Measurements from ENCODE around the gene PMFBP1.
A peak's percentile ranks its signal among the peaks of the same experiment; 100 is the strongest.

PMFBP1 gene

DNA sequence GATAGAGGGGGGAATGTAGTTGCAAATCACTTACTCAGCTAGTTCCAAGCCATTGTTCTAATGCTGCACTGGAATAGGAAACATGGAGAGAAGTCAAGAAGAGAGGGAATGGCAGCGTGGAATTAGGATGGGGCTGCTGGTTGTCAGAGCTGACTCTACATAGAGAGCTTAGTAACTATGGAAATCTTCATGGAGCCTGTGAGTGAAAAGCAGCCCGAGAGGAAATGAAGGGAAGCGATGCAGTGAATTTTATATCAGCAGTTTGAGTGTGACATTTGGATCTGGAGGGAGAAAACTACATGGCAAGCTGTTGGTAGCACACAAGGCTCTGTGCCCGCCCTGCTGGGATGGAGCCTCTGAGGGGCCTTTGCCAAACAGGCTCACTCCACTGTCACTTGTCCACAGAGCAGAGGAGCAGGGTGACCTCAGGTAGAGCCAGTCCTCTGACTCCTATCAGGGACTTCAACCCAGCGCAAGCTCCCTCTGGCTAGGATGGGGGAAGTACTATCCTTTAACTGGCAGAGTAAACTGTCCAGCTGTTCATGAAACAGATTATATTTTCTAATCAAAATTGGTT, 27.9 kb upstream of the PMFBP1 start:
- TF ChIP-seq, protein P1, sequence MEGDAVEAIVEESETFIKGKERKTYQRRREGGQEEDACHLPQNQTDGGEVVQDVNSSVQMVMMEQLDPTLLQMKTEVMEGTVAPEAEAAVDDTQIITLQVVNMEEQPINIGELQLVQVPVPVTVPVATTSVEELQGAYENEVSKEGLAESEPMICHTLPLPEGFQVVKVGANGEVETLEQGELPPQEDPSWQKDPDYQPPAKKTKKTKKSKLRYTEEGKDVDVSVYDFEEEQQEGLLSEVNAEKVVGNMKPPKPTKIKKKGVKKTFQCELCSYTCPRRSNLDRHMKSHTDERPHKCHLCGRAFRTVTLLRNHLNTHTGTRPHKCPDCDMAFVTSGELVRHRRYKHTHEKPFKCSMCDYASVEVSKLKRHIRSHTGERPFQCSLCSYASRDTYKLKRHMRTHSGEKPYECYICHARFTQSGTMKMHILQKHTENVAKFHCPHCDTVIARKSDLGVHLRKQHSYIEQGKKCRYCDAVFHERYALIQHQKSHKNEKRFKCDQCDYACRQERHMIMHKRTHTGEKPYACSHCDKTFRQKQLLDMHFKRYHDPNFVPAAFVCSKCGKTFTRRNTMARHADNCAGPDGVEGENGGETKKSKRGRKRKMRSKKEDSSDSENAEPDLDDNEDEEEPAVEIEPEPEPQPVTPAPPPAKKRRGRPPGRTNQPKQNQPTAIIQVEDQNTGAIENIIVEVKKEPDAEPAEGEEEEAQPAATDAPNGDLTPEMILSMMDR (IDR thresholded peaks at IDR 0.05; ENCODE audit: low read depth, low read length, missing control alignments) = no peak
- H3K4me3 ChIP-seq (replicated peaks; ENCODE audit: low read depth, low read length) = no peak overlapping the region
- DNase-seq (ENCODE audit: extremely low read depth, low read depth) = no peak

DNA sequence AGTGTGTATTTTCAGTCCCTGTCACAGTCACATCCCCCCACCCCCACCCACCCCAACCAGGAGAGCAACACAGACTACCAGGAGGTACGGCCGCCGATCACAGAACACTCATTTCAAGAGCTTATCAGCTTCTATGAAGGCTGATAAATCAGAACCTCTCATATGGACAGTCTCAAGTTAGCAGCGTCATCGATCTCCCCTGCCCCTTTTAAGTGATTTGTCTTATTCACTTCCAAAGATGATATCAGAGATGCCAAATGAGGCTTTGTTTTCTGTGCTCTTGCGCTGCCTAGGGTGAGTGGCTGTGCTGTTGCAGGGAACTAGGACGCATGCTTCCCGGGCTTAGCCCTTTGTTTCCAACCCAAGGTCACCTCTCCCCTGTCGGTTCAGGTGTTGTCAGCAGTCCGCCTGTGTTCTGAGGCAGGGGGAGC, 26.8 kb upstream of the PMFBP1 start:
- TF ChIP-seq, protein P1 (IDR thresholded peaks at IDR 0.05; ENCODE audit: low read depth, low read length, missing control alignments) = no peak
- no peak for DNase-seq (ENCODE audit: extremely low read depth, low read depth)
- H3K4me3 ChIP-seq (replicated peaks; ENCODE audit: low read depth, low read length) = no peak overlapping the region

DNA sequence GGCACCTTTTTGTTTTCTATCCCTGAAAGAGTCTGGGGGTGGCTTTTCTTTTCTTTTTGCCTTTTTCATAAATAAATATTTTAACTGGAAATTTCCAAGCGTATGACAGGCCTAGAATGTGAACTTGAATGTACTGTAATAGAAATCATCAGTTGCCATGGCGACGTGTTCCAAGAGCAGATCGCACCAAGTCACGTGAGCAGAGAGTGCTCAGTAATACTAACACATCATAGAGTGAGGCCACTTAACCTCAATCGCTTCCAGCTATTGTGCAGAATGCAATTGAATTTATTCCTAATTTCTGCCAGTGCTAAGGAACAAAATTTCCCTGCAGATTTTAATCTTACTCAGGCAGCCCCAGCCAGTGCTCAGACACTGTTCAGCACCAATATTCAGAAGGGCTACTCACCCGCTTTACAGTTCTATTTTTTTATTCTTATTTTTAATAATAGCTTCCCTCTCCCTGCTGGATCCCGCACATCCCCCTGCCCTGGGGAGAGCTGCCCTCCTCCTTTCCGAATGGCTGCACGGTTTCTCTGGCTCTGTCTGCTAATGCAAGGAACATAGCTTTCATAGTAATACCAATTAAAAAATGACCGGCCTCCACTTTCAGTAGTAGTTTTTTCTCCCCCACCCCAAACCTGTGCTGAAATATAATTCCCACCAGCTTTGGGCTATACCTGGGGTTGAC, 26.2 kb upstream of the PMFBP1 start:
- no peak overlapping the region for H3K4me3 ChIP-seq (replicated peaks; ENCODE audit: low read depth, low read length)
- TF ChIP-seq, protein P1 (IDR thresholded peaks at IDR 0.05; ENCODE audit: low read depth, low read length, missing control alignments) = no peak
- peak; percentile 71 for DNase-seq (ENCODE audit: extremely low read depth, low read depth)

DNA sequence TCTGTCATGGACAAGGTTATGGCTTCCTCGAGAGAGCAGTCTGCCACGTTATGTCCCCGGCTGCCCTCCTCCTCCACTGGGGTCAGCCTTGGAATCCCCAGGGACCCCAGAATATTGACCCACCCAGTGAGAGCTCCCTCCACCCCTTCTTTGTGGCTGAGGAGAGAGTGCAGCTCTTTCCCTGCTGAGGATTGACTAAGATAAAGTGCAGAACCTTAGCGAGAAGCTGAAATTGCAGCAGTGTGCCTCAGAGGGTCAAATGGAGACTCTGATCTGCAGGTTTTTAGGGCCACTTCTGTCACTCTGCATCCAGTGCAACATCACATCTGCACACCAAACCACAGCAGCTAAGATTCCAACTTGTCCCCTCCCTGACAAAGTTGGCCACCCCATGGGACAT, 25.6 kb upstream of the PMFBP1 start:
- TF ChIP-seq, protein P1 (IDR thresholded peaks at IDR 0.05; ENCODE audit: low read depth, low read length, missing control alignments) = no peak
- H3K4me3 ChIP-seq (replicated peaks; ENCODE audit: low read depth, low read length) = no peak overlapping the region
- DNase-seq (ENCODE audit: extremely low read depth, low read depth) = no peak

DNA sequence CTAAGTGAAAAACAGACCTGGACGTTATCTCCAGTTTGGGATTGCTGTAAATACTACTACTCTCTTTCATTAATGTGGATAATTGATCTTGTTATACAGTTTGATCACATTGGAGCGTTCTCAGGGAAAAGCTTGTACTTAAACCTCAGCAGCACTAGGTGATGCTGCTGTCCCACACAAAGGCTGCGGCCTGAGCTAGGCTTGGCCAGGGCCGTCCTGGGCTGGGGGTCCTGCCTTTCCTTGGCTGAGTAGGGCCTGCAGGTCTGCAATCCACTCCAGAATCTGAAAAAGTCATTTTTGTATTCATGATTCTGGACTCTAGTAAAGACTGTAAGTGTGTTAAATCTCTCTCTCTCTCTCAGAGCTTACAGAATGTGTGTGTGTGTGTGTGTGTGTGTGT, 23.7 kb upstream of the PMFBP1 start:
- H3K4me3 ChIP-seq (replicated peaks; ENCODE audit: low read depth, low read length) = no peak overlapping the region
- TF ChIP-seq, protein P1 (IDR thresholded peaks at IDR 0.05; ENCODE audit: low read depth, low read length, missing control alignments) = peak; percentile 10
- no peak for DNase-seq (ENCODE audit: extremely low read depth, low read depth)

DNA sequence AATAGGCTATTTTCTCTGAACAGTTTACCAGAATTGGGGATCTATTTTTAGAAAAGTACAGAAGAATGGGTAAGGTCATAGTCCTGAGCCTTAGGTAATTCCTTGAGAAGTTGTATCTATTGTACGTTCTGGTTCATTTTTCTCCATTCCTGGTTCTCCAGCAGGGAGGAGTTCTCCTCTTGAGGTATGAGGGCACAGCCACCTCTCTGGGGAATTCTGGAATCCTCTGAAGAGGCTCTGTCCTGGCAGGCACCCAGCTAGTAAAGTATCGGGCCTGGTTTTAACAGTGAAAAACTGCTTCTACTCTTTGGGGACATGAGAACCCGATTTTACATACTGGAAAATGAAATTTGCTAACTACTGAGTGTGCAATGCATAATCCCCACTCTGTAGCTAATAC, 19.6 kb upstream of the PMFBP1 start:
- TF ChIP-seq, protein P1 (IDR thresholded peaks at IDR 0.05; ENCODE audit: low read depth, low read length, missing control alignments) = no peak
- no peak for DNase-seq (ENCODE audit: extremely low read depth, low read depth)
- H3K4me3 ChIP-seq (replicated peaks; ENCODE audit: low read depth, low read length) = no peak overlapping the region
